ENCODE measurements around the gene FBXO31. TPM values are rescaled to one million over a fixed set of nuclear protein-coding genes. Genes with fewer than 3 reads are reported as not detected.

Gene FBXO31
- total RNA-seq, 4 donors from 2014 or later: 156 to 264 (median 201) TPM

DNA sequence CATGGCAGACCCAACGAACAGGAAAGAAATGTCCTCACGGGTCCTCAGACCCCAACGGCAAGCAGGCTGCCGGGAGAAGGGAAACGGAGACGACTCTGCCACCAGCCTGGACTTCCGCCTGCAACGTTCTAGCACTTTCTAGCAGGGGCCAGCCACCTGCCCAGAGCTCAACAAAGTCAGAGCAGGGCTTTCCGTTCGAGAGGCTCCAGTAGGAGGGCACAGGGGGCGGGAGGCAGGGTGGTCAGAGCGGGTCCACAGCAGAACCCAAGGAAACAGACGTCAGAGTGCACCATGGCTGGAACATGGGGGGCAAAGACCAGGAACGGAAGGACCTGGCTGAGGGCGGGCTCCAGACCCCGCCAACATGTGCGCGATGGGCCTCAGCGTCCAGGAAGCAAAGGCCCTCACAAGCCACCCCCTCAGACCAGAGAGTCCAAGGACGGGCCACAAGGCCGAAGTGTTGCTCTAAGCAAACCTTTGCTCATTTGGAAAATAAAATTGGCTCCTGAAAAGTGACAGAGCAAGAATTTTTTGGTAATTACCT lies 37.0 kb downstream of the FBXO31 start:
- in situ Hi-C loops (cut with MboI; ENCODE audit: low sequenced_read_pairs in 4 of 4) (no loop called here), intact Hi-C loops (cut with DNase I; ENCODE audit: low total_unique reads) (no loop called here)
- H3K27me3 ChIP-seq: no peaks in the 10 kb centered on the region
- H3K36me3 ChIP-seq: peaks cover 0 to 49% of the 10 kb centered on the region in 2 donors
- ATAC-seq: no peak
- no peak overlapping the region for H3K4me3 ChIP-seq
- peak overlapping the region in 2 of 4 donors; percentile 59 to 60 for H3K27ac ChIP-seq
- no peak for DNase-seq
- no peaks in the 10 kb centered on the region for H3K9me3 ChIP-seq
- peaks cover 20 to 25% of the 10 kb centered on the region in 2 donors for H3K4me1 ChIP-seq
- TF ChIP-seq POLR2A (IDR thresholded peaks at IDR 0.05) (no peak), CTCF (IDR thresholded peaks at IDR 0.05 in 4 of 5, conservative IDR thresholded peaks at IDR 0.05 in 1 of 5) (no peak)

DNA sequence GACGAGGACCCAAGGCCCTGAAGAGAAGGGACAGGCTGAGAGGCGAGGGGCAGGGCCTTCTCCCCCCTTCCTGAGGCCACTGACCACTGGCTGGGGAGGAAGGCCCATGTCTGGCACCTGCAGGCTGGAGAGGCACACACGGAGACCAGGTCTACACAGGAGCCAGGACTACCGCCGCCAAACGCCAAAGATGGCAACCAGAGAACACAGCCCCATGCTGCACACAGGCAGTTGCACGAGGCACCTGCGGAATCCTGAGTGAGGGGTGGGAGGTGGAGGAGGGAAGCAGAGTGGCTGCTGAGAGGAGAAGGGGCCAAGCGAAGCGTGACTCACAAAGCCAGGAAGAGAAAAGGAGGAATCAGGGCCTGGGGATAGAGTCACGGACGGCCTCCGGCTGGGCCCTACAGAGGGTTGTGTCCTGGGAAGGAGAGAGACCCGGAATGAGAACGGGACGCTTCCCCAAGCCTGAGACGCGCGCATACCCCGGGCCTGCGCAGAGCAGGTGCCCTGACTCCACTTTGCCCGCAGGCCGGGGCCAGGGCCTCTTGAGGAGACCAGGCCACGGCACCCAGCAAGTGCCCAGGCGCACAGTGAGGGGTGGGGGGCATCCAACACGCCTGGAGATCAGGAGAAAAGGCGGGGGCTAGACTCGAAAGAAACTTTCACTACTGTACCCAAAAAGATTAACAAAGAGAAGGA lies 37.7 kb downstream of the FBXO31 start:
- intact Hi-C loops (cut with DNase I; ENCODE audit: low total_unique reads): no loop called here

GRCh38 chr16:87344931-87345631 lies 38.5 kb downstream of the FBXO31 start:
- Histone ChIP-seq H3K9me3 (no peaks in the 10 kb centered on the region), H3K27ac (peak overlapping the region; percentile 60 to 74 (median 62)), H3K4me1 (peaks cover 5 to 10% of the 10 kb centered on the region in 2 donors), H3K4me3 (peak overlapping the region in 1 of 4 donors; percentile 26), H3K36me3 (peaks cover 0 to 61% of the 10 kb centered on the region in 2 donors), H3K27me3 (no peaks in the 10 kb centered on the region)
- DNase-seq (no peak), ATAC-seq (no peak)
- TF ChIP-seq POLR2A (IDR thresholded peaks at IDR 0.05): no peak
- TF ChIP-seq CTCF (IDR thresholded peaks at IDR 0.05 in 4 of 5, conservative IDR thresholded peaks at IDR 0.05 in 1 of 5): no peak
- in situ Hi-C loops (cut with MboI; ENCODE audit: low sequenced_read_pairs in 4 of 4) (no loop called here), intact Hi-C loops (cut with DNase I; ENCODE audit: low total_unique reads) (no loop called here)

More for the DNA sequence above, 37.7 kb downstream of the FBXO31 start:
- H3K27me3 ChIP-seq: no peaks in the 10 kb centered on the region
- no peak overlapping the region for H3K4me3 ChIP-seq
- peaks cover 13 to 17% of the 10 kb centered on the region in 2 donors for H3K4me1 ChIP-seq
- DNase-seq (no peak), ATAC-seq (no peak)
- peaks cover 0 to 53% of the 10 kb centered on the region in 2 donors for H3K36me3 ChIP-seq
- TF ChIP-seq CTCF (IDR thresholded peaks at IDR 0.05 in 4 of 5, conservative IDR thresholded peaks at IDR 0.05 in 1 of 5): no peak
- no peak for TF ChIP-seq POLR2A (IDR thresholded peaks at IDR 0.05)
- in situ Hi-C loops (cut with MboI; ENCODE audit: low sequenced_read_pairs in 4 of 4): no loop called here
- H3K27ac ChIP-seq: peak overlapping the region; percentile 59 to 69 (median 60)
- no peaks in the 10 kb centered on the region for H3K9me3 ChIP-seq

- DNase-seq: no peak
- Histone ChIP-seq H3K27ac (peak overlapping the region in 3 of 4 donors; percentile 60 to 74 (median 64)), H3K4me1 (peaks cover 0 to 7% of the 10 kb centered on the region in 2 donors), H3K36me3 (peaks cover 0 to 67% of the 10 kb centered on the region in 2 donors), H3K27me3 (no peaks in the 10 kb centered on the region), H3K4me3 (peak overlapping the region in 1 of 4 donors; percentile 26), H3K9me3 (no peaks in the 10 kb centered on the region)
- ATAC-seq: no peak
- intact Hi-C loops (cut with DNase I; ENCODE audit: low total_unique reads): no loop called here
- in situ Hi-C loops (cut with MboI; ENCODE audit: low sequenced_read_pairs in 4 of 4): no loop called here
- TF ChIP-seq POLR2A (IDR thresholded peaks at IDR 0.05) (no peak), CTCF (IDR thresholded peaks at IDR 0.05 in 4 of 5, conservative IDR thresholded peaks at IDR 0.05 in 1 of 5) (no peak)
Measured at GRCh38 chr16:87344165-87344930, 39.2 kb downstream of the FBXO31 start.

Measured in gastrocnemius medialis (tissue), 4 donors.